HUES64 (cell line): ENCODE results near the gene RASAL1.

Experiments
- H3K27ac ChIP-seq: 2 replicates; pipeline ENCODE4 v1.7.0; 2013; ENCODE audit warnings: low read depth, low read length, inconsistent platforms
- H3K27me3 ChIP-seq: 2 replicates; pipeline ENCODE4 v1.6.1; 2013; ENCODE audit warnings: mild to moderate bottlenecking, low read length; ENCODE audit not compliant: insufficient read depth
- H3K36me3 ChIP-seq: 2 replicates; pipeline ENCODE4 v1.6.1; 2013; ENCODE audit warnings: mild to moderate bottlenecking, low read length; ENCODE audit not compliant: insufficient read depth
- H3K4me1 ChIP-seq: 2 replicates; pipeline ENCODE4 v1.6.1; 2013; ENCODE audit warnings: mild to moderate bottlenecking, low read length, moderate library complexity; ENCODE audit not compliant: insufficient read depth
- H3K4me3 ChIP-seq: 2 replicates; pipeline ENCODE4 v1.5.1; 2013; ENCODE audit warnings: mild to moderate bottlenecking, low read length, moderate library complexity
- H3K9ac ChIP-seq: 2 replicates; pipeline ENCODE4 v1.6.1; 2013; ENCODE audit warnings: mild to moderate bottlenecking, low read depth, low read length
- H3K9me3 ChIP-seq: 2 replicates; pipeline ENCODE4 v1.6.1; 2013; ENCODE audit warnings: low read depth, low read length; ENCODE audit not compliant: insufficient read depth
- WGBS: fragments of 150-250, 120-280 bp; methylation state at CpG from one replicate; pipeline ENCODE4 v1.1.7; 2013; ENCODE audit warnings: missing lambda C conversion rate; 5-methylcytosine and 5-hydroxymethylcytosine counted together

RASAL1 gene

GRCh38 chr12:113112043-113112899, 23.3 kb downstream of the RASAL1 start:
- Histone ChIP-seq H3K36me3 (no peaks in the 10 kb centered on the region), H3K4me1 (no peaks in the 10 kb centered on the region), H3K9ac (no peak overlapping the region), H3K9me3 (no peaks in the 10 kb centered on the region), H3K27ac (no peak overlapping the region), H3K4me3 (no peak overlapping the region), H3K27me3 (no peaks in the 10 kb centered on the region)
- WGBS = 76% methylated on average over 39 of the region's 39 CpGs

GRCh38 chr12:113111247-113111646, 24.3 kb downstream of the RASAL1 start:
- H3K9me3 ChIP-seq = no peaks in the 10 kb centered on the region
- no peak overlapping the region for H3K4me3 ChIP-seq
- 88% methylated on average over 2 of the region's 3 CpGs for WGBS
- no peaks in the 10 kb centered on the region for H3K36me3 ChIP-seq
- H3K27ac ChIP-seq = no peak overlapping the region
- H3K4me1 ChIP-seq = no peaks in the 10 kb centered on the region
- no peak overlapping the region for H3K9ac ChIP-seq
- no peaks in the 10 kb centered on the region for H3K27me3 ChIP-seq

GRCh38 chr12:113109872-113110599, 25.5 kb downstream of the RASAL1 start:
- Histone ChIP-seq H3K36me3 (no peaks in the 10 kb centered on the region), H3K9ac (no peak overlapping the region), H3K27me3 (no peaks in the 10 kb centered on the region), H3K27ac (no peak overlapping the region), H3K4me3 (no peak overlapping the region), H3K4me1 (no peaks in the 10 kb centered on the region), H3K9me3 (no peaks in the 10 kb centered on the region)
- WGBS = 77% methylated on average over 7 of the region's 7 CpGs

GRCh38 chr12:113109360-113109759, 26.2 kb downstream of the RASAL1 start:
- 94% methylated on average over 5 of the region's 5 CpGs for WGBS
- no peaks in the 10 kb centered on the region for H3K9me3 ChIP-seq
- H3K36me3 ChIP-seq = no peaks in the 10 kb centered on the region
- no peak overlapping the region for H3K9ac ChIP-seq
- H3K27ac ChIP-seq = no peak overlapping the region
- H3K27me3 ChIP-seq = no peaks in the 10 kb centered on the region
- no peaks in the 10 kb centered on the region for H3K4me1 ChIP-seq
- no peak overlapping the region for H3K4me3 ChIP-seq

GRCh38 chr12:113108308-113108707, 27.3 kb downstream of the RASAL1 start:
- Histone ChIP-seq H3K36me3 (no peaks in the 10 kb centered on the region), H3K4me1 (no peaks in the 10 kb centered on the region), H3K27me3 (no peaks in the 10 kb centered on the region), H3K27ac (no peak overlapping the region), H3K9me3 (no peaks in the 10 kb centered on the region), H3K4me3 (no peak overlapping the region), H3K9ac (no peak overlapping the region)
- WGBS = 99% methylated on average over 4 of the region's 4 CpGs

- H3K9me3 ChIP-seq = no peaks in the 10 kb centered on the region
- H3K9ac ChIP-seq = no peak overlapping the region
- 77% methylated on average over 1 of the region's 1 CpG for WGBS
- H3K4me1 ChIP-seq = no peaks in the 10 kb centered on the region
- H3K36me3 ChIP-seq = no peaks in the 10 kb centered on the region
- H3K27me3 ChIP-seq = no peaks in the 10 kb centered on the region
- no peak overlapping the region for H3K4me3 ChIP-seq
- H3K27ac ChIP-seq = no peak overlapping the region
Observed at GRCh38 chr12:113106361-113106760, 29.2 kb downstream of the RASAL1 start.

- 81% methylated on average over 15 of the region's 15 CpGs for WGBS
- H3K9ac ChIP-seq = no peak overlapping the region
Observed at GRCh38 chr12:113105606-113106271, 29.8 kb downstream of the RASAL1 start.

GRCh38 chr12:113104953-113105510, 30.5 kb downstream of the RASAL1 start:
- 91% methylated on average over 13 of the region's 13 CpGs for WGBS
- H3K27me3 ChIP-seq = no peaks in the 10 kb centered on the region
- no peak overlapping the region for H3K4me3 ChIP-seq
- H3K9ac ChIP-seq = no peak overlapping the region
- H3K9me3 ChIP-seq = no peaks in the 10 kb centered on the region
- no peak overlapping the region for H3K27ac ChIP-seq
- H3K4me1 ChIP-seq = no peaks in the 10 kb centered on the region
- no peaks in the 10 kb centered on the region for H3K36me3 ChIP-seq

More at GRCh38 chr12:113105606-113106271, 29.8 kb downstream of the RASAL1 start:
- H3K9me3 ChIP-seq = no peaks in the 10 kb centered on the region
- H3K27ac ChIP-seq = no peak overlapping the region
- no peaks in the 10 kb centered on the region for H3K4me1 ChIP-seq
- H3K27me3 ChIP-seq = no peaks in the 10 kb centered on the region
- no peaks in the 10 kb centered on the region for H3K36me3 ChIP-seq
- no peak overlapping the region for H3K4me3 ChIP-seq

- Histone ChIP-seq H3K9ac (peak overlapping the region; percentile 34; the same call in 1 of the 2 replicates), H3K36me3 (no peaks in the 10 kb centered on the region), H3K4me1 (no peaks in the 10 kb centered on the region), H3K9me3 (no peaks in the 10 kb centered on the region), H3K4me3 (peak overlapping the region; percentile 49), H3K27ac (no peak overlapping the region), H3K27me3 (no peaks in the 10 kb centered on the region)
- 5% methylated on average over 43 of the region's 43 CpGs for WGBS
Observed at GRCh38 chr12:113103756-113104450, 31.7 kb downstream of the RASAL1 start.

- Histone ChIP-seq H3K27ac (no peak overlapping the region), H3K36me3 (no peaks in the 10 kb centered on the region), H3K9ac (no peak overlapping the region), H3K27me3 (no peaks in the 10 kb centered on the region), H3K9me3 (no peaks in the 10 kb centered on the region), H3K4me3 (no peak overlapping the region), H3K4me1 (peaks cover 4% of the 10 kb centered on the region)
- WGBS = 88% methylated on average over 4 of the region's 5 CpGs
Observed at GRCh38 chr12:113102811-113103210, 32.8 kb downstream of the RASAL1 start.
